SK-N-SH treated with all-trans-retinoic acid at 6 μM for 48 hours (cell line): ENCODE data around the gene TMEM132D.

Source experiments
- ZFP30 ChIP-seq: fragments of 450-650 bp; formaldehyde crosslinking; IDR thresholded peaks from 2 replicates; pipeline ENCODE4 v1.5.0; 2022; ENCODE audit warnings: mild to moderate bottlenecking, moderate library complexity
- ZNF70 ChIP-seq: fragments of 450-650 bp; formaldehyde crosslinking; IDR thresholded peaks from 2 replicates; pipeline ENCODE4 v1.5.0; 2020; ENCODE audit warnings: mild to moderate bottlenecking, moderate library complexity
- TF ChIP-seq, protein P1 (sequence below): fragments of 250-450 bp; sonication (Bioruptor Pico); IDR thresholded peaks from 2 replicates; pipeline ENCODE4 v1.8.0; 2020; ENCODE audit warnings: mild to moderate bottlenecking, moderate library complexity, borderline replicate concordance

GRCh38 chr12:129258781-129259318, 645.0 kb downstream of the TMEM132D start:
- TF ChIP-seq ZNF70 (CRISPR knock-in tag) (no peak), ZFP30 (CRISPR knock-in tag) (no peak)
- TF ChIP-seq, protein P1, sequence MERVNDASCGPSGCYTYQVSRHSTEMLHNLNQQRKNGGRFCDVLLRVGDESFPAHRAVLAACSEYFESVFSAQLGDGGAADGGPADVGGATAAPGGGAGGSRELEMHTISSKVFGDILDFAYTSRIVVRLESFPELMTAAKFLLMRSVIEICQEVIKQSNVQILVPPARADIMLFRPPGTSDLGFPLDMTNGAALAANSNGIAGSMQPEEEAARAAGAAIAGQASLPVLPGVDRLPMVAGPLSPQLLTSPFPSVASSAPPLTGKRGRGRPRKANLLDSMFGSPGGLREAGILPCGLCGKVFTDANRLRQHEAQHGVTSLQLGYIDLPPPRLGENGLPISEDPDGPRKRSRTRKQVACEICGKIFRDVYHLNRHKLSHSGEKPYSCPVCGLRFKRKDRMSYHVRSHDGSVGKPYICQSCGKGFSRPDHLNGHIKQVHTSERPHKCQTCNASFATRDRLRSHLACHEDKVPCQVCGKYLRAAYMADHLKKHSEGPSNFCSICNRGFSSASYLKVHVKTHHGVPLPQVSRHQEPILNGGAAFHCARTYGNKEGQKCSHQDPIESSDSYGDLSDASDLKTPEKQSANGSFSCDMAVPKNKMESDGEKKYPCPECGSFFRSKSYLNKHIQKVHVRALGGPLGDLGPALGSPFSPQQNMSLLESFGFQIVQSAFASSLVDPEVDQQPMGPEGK (CRISPR knock-in tag): no peak
